Large intestine (tissue), 3 donors: Measurements from ENCODE around the gene FRMPD2. TPM values are rescaled to one million over a fixed set of nuclear protein-coding genes. Genes with fewer than 3 reads are reported as not detected.
"Not testable (repeated sequence)": the region's sequence is repeated elsewhere in the genome, so short reads cannot be mapped to it uniquely, and the experiment has no call there.

Experiments used
- DNase-seq, 2 donors: peaks; one replicate each; pipeline versions ENCODE4 v3.0.0 to v3.0.0-alpha.2; 2013
- H3K27ac ChIP-seq: one replicate; pipeline ENCODE4 v1.5.1; 2013; ENCODE audit warnings: low read length
- H3K27me3 ChIP-seq: 2 replicates; pipeline ENCODE4 v1.6.1; 2013; ENCODE audit warnings: low read length; ENCODE audit not compliant: control insufficient read depth, insufficient read depth
- H3K36me3 ChIP-seq: 2 replicates; pipeline ENCODE4 v1.6.1; 2013; ENCODE audit warnings: low read length; ENCODE audit not compliant: control insufficient read depth, insufficient read depth
- H3K4me1 ChIP-seq: one replicate; pipeline ENCODE4 v1.6.1; 2013; ENCODE audit warnings: low read length; ENCODE audit not compliant: control insufficient read depth, insufficient read depth
- H3K4me3 ChIP-seq: one replicate; pipeline ENCODE4 v1.5.1; 2013; ENCODE audit warnings: low read length
- H3K9me3 ChIP-seq: one replicate; pipeline ENCODE4 v1.6.1; 2013; ENCODE audit warnings: mild to moderate bottlenecking, low read depth, low read length, moderate library complexity; ENCODE audit not compliant: control insufficient read depth
- WGBS: methylation state at CpG from one replicate; pipeline ENCODE4 v1.1.5; 2013; ENCODE audit warnings: low lambda C conversion rate; ENCODE audit not compliant: insufficient coverage; 5-methylcytosine and 5-hydroxymethylcytosine counted together
- polyA plus RNA-seq: library from polyadenylated mRNA; unstranded; fragments of 120-200 nt; gene quantifications from one replicate; pipeline ENCODE4 v1.2.1, GENCODE V29; 2013

FRMPD2 gene
- polyA plus RNA-seq, 1 donor, result 0.06 TPM

DNA sequence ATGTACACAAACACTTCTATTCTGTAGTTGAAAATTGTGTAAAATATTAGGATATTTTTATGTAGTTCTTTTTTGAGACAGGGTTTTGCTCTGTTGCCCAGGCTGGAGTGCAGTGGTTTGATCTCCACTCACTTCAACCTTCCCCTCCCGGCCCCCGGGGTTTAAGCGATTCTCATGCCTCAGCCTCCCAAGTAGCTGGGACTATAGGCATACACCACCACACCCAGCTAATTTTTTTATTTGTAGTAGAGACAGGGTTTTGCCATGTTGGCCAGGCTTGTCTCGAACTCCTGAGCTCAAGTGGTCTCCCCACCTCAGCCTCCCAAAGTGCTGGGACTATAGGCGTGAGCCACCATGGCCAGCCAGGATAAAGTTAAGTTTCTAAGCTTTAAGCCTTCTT is 30.6 kb downstream of the FRMPD2 start:
- no CpG with 5 or more reads among the region's 5 CpGs for WGBS
- not testable (repeated sequence) for H3K4me1 ChIP-seq, H3K4me3 ChIP-seq, H3K36me3 ChIP-seq, H3K9me3 ChIP-seq, DNase-seq, H3K27ac ChIP-seq, H3K27me3 ChIP-seq

GRCh38 chr10:48243487-48243886 is 31.0 kb downstream of the FRMPD2 start:
- Histone ChIP-seq H3K9me3 (no peaks in the 10 kb centered on the region), H3K36me3 (no peaks in the 10 kb centered on the region), H3K27ac (no peak overlapping the region), H3K27me3 (peaks cover 6% of the 10 kb centered on the region), H3K4me3 (no peak overlapping the region), H3K4me1 (no peaks in the 10 kb centered on the region)
- no CpG with 5 or more reads among the region's 7 CpGs for WGBS
- DNase-seq, result no peak

DNA sequence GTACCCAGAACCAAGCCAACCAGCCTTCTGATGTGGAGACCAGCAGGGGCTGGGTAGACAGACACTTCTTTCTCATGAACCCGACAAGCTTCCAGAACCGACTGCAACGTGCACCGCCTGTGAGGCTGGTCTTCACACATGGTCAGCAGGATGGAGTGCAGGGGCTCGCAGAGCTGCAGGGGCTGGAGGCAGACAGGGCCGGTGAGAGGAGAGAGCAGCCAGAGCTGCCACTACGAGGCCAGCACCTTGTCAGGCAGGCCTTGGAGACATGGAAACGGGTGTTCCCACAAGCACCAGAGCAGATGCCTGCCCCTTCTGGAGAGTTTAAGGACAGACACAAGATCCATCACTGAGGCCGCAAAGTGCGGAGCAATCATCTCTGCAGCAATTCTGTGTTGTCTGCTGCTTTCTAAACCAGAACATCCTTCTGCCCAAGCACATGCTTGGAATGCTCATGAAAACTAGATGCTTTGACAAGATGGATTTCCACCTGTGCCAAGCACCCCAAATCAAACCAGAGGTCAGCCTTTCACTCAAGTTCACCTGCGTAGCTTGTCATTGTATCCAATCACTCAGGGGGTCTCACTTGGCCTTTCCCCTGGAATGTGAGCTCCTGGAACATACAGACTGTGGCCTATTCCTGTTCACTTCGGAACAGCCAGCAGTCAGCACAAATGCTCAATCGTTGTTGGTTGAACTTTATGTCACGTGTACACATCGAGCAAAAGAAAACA is 32.2 kb downstream of the FRMPD2 start:
- Histone ChIP-seq H3K27me3 (peaks cover 6% of the 10 kb centered on the region), H3K4me3 (no peak overlapping the region), H3K4me1 (no peaks in the 10 kb centered on the region), H3K9me3 (no peaks in the 10 kb centered on the region), H3K27ac (no peak overlapping the region), H3K36me3 (no peaks in the 10 kb centered on the region)
- no CpG with 5 or more reads among the region's 15 CpGs for WGBS
- DNase-seq, result no peak

- Histone ChIP-seq H3K9me3 (no peaks in the 10 kb centered on the region), H3K27me3 (peaks cover 6% of the 10 kb centered on the region), H3K4me1 (no peaks in the 10 kb centered on the region), H3K36me3 (no peaks in the 10 kb centered on the region), H3K4me3 (no peak overlapping the region), H3K27ac (no peak overlapping the region)
- DNase-seq, result no peak
Measured at GRCh38 chr10:48241332-48241731, 33.2 kb downstream of the FRMPD2 start.

DNA sequence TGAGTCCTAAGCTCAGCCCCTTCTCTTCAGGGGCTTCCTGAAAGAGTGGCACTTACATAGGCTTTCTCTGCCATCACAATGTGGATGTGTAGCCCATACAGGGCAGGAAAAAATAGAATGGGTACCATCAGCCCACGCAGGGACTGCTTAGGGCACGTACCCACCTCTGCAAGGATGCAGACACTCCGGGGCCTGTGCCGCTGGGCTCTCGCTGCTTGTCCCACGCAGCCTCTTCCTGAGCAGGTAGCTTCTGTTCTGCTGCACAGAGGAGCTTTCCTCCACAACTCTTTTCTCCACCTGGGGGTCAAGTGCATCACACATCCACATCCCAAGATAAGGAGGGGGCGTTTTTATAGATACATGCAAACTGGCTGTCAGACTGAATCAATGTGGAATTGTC is 34.3 kb downstream of the FRMPD2 start:
- WGBS, result no CpG with 5 or more reads among the region's 7 CpGs
- no peak overlapping the region for H3K27ac ChIP-seq

DNA sequence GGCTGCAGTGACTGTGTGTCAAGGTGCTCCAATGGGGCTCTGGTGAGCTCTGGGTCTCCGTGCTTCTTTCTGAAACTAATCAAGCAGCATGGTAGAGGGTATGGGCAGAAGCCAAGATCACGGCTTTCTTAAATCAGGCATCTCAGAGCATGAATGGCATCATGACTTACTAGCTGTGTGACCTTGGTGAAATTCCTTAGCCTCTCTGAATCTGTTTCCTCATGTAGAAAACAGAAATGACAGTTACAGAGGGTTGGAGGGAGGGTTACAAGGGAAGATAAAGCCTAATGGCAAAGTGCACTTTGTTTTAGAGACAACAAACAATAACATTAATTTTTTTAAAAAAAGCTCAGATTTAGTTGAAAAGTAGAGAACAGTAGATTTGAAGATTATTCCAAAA is 34.9 kb downstream of the FRMPD2 start:
- H3K27me3 ChIP-seq, result peaks cover 6% of the 10 kb centered on the region
- H3K36me3 ChIP-seq, result no peaks in the 10 kb centered on the region
- no peaks in the 10 kb centered on the region for H3K9me3 ChIP-seq
- H3K4me1 ChIP-seq, result no peaks in the 10 kb centered on the region
- WGBS, result no CpG with 5 or more reads among the region's 2 CpGs
- H3K27ac ChIP-seq, result no peak overlapping the region
- H3K4me3 ChIP-seq, result no peak overlapping the region
- no peak for DNase-seq

More for the DNA sequence above, 34.3 kb downstream of the FRMPD2 start:
- H3K36me3 ChIP-seq, result no peaks in the 10 kb centered on the region
- no peaks in the 10 kb centered on the region for H3K9me3 ChIP-seq
- no peak for DNase-seq
- peaks cover 6% of the 10 kb centered on the region for H3K27me3 ChIP-seq
- H3K4me1 ChIP-seq, result no peaks in the 10 kb centered on the region
- H3K4me3 ChIP-seq, result no peak overlapping the region

DNA sequence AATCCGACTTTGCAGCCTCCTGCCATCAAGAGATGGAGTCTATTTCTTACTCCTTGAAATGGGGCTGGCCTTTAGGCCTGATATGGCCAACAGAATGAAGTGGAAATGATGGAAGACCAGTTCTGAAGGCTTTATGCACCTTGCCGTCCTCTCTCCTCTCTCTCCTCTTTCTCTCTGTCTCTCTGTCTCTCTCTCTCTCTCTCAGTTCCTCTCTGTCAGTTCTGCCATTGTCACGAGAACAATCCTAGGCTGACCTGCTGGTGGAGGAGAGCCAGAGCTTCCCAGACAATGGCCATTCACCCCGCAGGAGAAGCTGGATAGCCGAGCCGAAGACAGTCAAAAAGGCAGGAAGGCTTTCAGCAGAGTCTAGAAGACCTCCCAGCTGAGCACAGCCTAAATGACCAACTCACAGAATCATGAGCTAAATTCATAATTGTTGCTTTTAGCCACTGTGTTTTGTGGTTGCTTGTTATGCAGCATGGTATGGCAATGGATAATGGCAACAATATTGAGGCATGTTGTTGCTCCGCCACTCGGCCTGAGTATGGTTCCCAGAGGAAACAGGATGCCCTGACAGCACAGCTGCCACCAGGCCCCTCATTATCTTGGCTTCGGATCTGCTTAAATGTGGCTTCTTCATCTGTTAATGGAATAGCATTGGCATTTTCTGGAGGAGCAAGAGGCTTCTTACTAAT is 35.5 kb downstream of the FRMPD2 start:
- Histone ChIP-seq H3K36me3 (no peaks in the 10 kb centered on the region), H3K27ac (no peak overlapping the region), H3K4me1 (no peaks in the 10 kb centered on the region), H3K27me3 (peaks cover 6% of the 10 kb centered on the region), H3K9me3 (no peaks in the 10 kb centered on the region), H3K4me3 (no peak overlapping the region)
- no peak for DNase-seq
- WGBS, result no CpG with 5 or more reads among the region's 9 CpGs

DNA sequence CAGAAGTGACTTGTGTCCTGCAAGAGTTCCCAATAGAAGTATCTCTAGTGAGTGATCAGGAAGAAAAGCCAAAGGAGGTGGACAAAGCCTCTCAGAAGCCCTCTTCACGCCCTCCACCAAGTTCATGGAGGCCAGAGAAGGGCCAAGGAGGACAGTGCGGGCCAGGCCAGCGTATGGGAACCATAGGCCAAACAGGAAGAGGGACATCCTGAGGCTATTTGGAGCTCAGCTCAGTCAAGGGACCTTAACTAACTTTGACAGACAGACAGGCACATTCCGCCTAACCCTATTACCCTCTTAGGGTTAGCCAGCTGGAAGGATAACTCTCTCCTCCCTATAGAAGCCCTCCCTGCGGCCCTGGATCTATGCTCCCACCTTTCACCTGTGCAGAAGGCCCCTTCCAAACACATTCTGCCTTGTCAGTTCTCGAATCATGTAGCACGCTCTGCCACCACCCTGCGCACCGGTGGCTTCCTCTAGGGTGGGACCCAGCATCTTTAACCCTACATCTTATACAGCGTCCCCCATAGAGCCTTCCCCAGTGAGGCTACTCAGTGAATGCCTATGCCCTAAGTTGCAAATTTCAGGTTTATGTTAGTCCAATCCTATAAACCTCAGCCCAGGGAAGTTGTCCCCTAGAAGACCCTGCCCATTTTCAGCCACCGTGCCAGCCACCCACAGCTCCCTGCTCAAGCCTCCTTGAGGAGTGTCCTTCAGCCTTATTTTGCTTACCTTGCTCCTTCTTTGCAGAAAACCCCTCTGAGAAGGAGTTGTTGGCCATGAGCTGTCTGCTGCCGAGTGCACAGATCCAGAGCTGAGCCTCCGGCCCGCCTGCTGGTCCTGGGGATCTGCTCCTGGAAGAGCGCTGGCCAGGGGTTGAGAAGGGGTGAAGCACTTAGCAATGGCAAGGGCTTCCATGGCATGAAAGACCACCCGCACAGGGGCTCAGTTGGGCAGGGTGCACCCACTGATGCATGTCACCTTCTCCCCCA is 36.9 kb downstream of the FRMPD2 start:
- Histone ChIP-seq H3K4me3 (no peak overlapping the region), H3K27me3 (peaks cover 3% of the 10 kb centered on the region), H3K27ac (no peak overlapping the region), H3K36me3 (no peaks in the 10 kb centered on the region), H3K9me3 (no peaks in the 10 kb centered on the region), H3K4me1 (no peaks in the 10 kb centered on the region)
- no CpG with 5 or more reads among the region's 16 CpGs for WGBS
- no peak for DNase-seq

DNA sequence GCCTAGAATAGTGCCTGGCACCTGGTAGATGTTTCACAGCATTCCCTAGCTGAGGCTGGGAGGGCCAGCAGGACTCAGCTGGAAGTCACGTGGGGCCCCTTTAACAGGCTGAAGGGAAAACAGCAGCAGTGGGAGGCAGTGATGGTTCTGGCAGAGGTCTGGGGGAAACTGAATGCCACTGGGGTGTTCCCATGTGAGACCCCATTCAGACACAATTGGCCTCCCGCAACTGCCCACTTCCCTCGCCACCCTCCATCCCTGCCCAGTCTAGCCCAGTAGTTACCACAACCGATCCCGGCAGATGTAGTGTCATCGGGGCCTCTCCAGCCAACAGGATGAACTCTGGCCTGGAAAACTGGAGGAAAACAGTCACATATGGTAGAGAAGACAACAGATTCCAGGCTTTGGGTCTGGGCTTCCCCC is 38.3 kb downstream of the FRMPD2 start:
- no peak overlapping the region for H3K27ac ChIP-seq
- no peaks in the 10 kb centered on the region for H3K36me3 ChIP-seq
- H3K4me1 ChIP-seq, result no peaks in the 10 kb centered on the region
- H3K9me3 ChIP-seq, result no peaks in the 10 kb centered on the region
- H3K27me3 ChIP-seq, result peaks cover 3% of the 10 kb centered on the region
- WGBS, result no CpG with 5 or more reads among the region's 6 CpGs
- DNase-seq, result no peak
- no peak overlapping the region for H3K4me3 ChIP-seq

- WGBS, result no CpG with 5 or more reads among the region's 4 CpGs
- no peaks in the 10 kb centered on the region for H3K4me1 ChIP-seq
- no peaks in the 10 kb centered on the region for H3K9me3 ChIP-seq
- H3K36me3 ChIP-seq, result no peaks in the 10 kb centered on the region
- H3K27ac ChIP-seq, result no peak overlapping the region
- peaks cover 3% of the 10 kb centered on the region for H3K27me3 ChIP-seq
- no peak overlapping the region for H3K4me3 ChIP-seq
- DNase-seq, result no peak
Measured at GRCh38 chr10:48235501-48235900, 39.0 kb downstream of the FRMPD2 start.
